ENCODE measurements around the gene P3H2.

Gene P3H2

GRCh38 chr3:190018460-190018859, 102.2 kb downstream of the P3H2 start:
- no peak for TF ChIP-seq CTCF (IDR thresholded peaks at IDR 0.05; ENCODE audit: borderline replicate concordance, insufficient read depth, low read depth, low read length)
- H3K4me3 ChIP-seq (ENCODE audit: low read depth, low read length): no peak overlapping the region

GRCh38 chr3:190017521-190018288, 103.0 kb downstream of the P3H2 start:
- no peak for TF ChIP-seq CTCF (IDR thresholded peaks at IDR 0.05; ENCODE audit: borderline replicate concordance, insufficient read depth, low read depth, low read length)
- H3K4me3 ChIP-seq (ENCODE audit: low read depth, low read length): no peak overlapping the region

GRCh38 chr3:190016966-190017365, 103.7 kb downstream of the P3H2 start:
- no peak for TF ChIP-seq CTCF (IDR thresholded peaks at IDR 0.05; ENCODE audit: borderline replicate concordance, insufficient read depth, low read depth, low read length)
- H3K4me3 ChIP-seq (ENCODE audit: low read depth, low read length): no peak overlapping the region

- no peak for TF ChIP-seq CTCF (IDR thresholded peaks at IDR 0.05; ENCODE audit: borderline replicate concordance, insufficient read depth, low read depth, low read length)
- H3K4me3 ChIP-seq (ENCODE audit: low read depth, low read length): no peak overlapping the region
Measured at GRCh38 chr3:190014940-190015339, 105.8 kb downstream of the P3H2 start.

GRCh38 chr3:190013943-190014924, 106.5 kb downstream of the P3H2 start:
- no peak for TF ChIP-seq CTCF (IDR thresholded peaks at IDR 0.05; ENCODE audit: borderline replicate concordance, insufficient read depth, low read depth, low read length)
- no peak overlapping the region for H3K4me3 ChIP-seq (ENCODE audit: low read depth, low read length)

- no peak for TF ChIP-seq CTCF (IDR thresholded peaks at IDR 0.05; ENCODE audit: borderline replicate concordance, insufficient read depth, low read depth, low read length)
- no peak overlapping the region for H3K4me3 ChIP-seq (ENCODE audit: low read depth, low read length)
Measured at GRCh38 chr3:190012784-190013183, 107.9 kb downstream of the P3H2 start.
